Neuronal stem cell (in vitro differentiated cells): ENCODE results near the gene DHRS2.

Source experiments
- DNase-seq: peaks from one replicate; pipeline ENCODE4 v3.0.0-alpha.2; 2013; ENCODE audit warnings: low spot score
- H2AFZ ChIP-seq: one replicate; pipeline ENCODE4 v1.6.1; 2013; ENCODE audit warnings: mild to moderate bottlenecking, low read length, inconsistent platforms
- H2AK5ac ChIP-seq: 2 replicates; pipeline ENCODE4 v1.6.1; 2013; ENCODE audit warnings: low read depth, mild to moderate bottlenecking, inconsistent platforms, low read length, moderate library complexity, mixed read lengths
- H2BK120ac ChIP-seq: 2 replicates; pipeline ENCODE4 v1.6.1; 2013; ENCODE audit warnings: low read depth, mild to moderate bottlenecking, inconsistent platforms, low read length, moderate library complexity, mixed read lengths
- H2BK12ac ChIP-seq: one replicate; pipeline ENCODE4 v1.6.1; 2013; ENCODE audit warnings: low read length, inconsistent platforms
- H2BK15ac ChIP-seq: 2 replicates; pipeline ENCODE4 v1.6.1; 2013; ENCODE audit warnings: mild to moderate bottlenecking, low read length, inconsistent platforms, mixed read lengths
- H2BK5ac ChIP-seq: one replicate; pipeline ENCODE4 v1.6.1; 2013; ENCODE audit warnings: inconsistent platforms, mild to moderate bottlenecking, low read length, moderate library complexity
- H3K14ac ChIP-seq: one replicate; pipeline ENCODE4 v1.6.1; 2013; ENCODE audit warnings: low read length, inconsistent platforms
- H3K18ac ChIP-seq: 2 replicates; pipeline ENCODE4 v1.6.1; 2013; ENCODE audit warnings: low read length, inconsistent platforms
- H3K23ac ChIP-seq: 2 replicates; pipeline ENCODE4 v1.6.1; 2013; ENCODE audit warnings: low read depth, mild to moderate bottlenecking, mixed read lengths, low read length, inconsistent platforms; ENCODE audit not compliant: poor library complexity
- H3K27ac ChIP-seq: replicated peaks from 3 replicates; pipeline ENCODE4 v1.5.1; 2013; ENCODE audit warnings: low read length, inconsistent platforms
- H3K27me3 ChIP-seq, 3 experiments: 2 replicates each; pipeline ENCODE4 v1.6.1; 2013; ENCODE audit warnings: low read length in 3 of 3, mild to moderate bottlenecking in 2 of 3, inconsistent platforms in 1 of 3, low read depth in 1 of 3, mixed read lengths in 1 of 3, moderate library complexity in 1 of 3; ENCODE audit not compliant: control insufficient read depth in 3 of 3, insufficient read depth in 3 of 3
- H3K36me3 ChIP-seq, 2 donors: replicated peaks in 1 of 2; 2 replicates each; pipeline ENCODE4 v1.6.1; 2013; ENCODE audit warnings: low read length in 2 of 2; ENCODE audit not compliant: control insufficient read depth in 2 of 2, insufficient read depth in 2 of 2
- H3K4ac ChIP-seq: 2 replicates; pipeline ENCODE4 v1.6.1; 2013; ENCODE audit warnings: inconsistent platforms, mild to moderate bottlenecking, low read length, moderate library complexity
- H3K4me1 ChIP-seq, 2 donors: 1 replicate in 1 of 2; 2 replicates in 1 of 2; pipeline ENCODE4 v1.6.1; 2013; ENCODE audit warnings: low read length in 2 of 2, low read depth in 1 of 2; ENCODE audit not compliant: control insufficient read depth in 2 of 2, insufficient read depth in 1 of 2
- H3K4me2 ChIP-seq: one replicate; pipeline ENCODE4 v1.6.1; 2013; ENCODE audit warnings: mild to moderate bottlenecking, low read length, inconsistent platforms; ENCODE audit not compliant: insufficient read depth, poor library complexity, severe bottlenecking
- H3K4me3 ChIP-seq, 2 donors: 2 replicates each; pipeline ENCODE4 v1.5.1; 2013; ENCODE audit warnings: low read length in 2 of 2, mild to moderate bottlenecking in 2 of 2, inconsistent platforms in 1 of 2, moderate library complexity in 1 of 2
- H3K79me1 ChIP-seq: one replicate; pipeline ENCODE4 v1.6.1; 2013; ENCODE audit warnings: low read depth, mild to moderate bottlenecking, inconsistent platforms, low read length, moderate library complexity
- H3K9ac ChIP-seq: one replicate; pipeline ENCODE4 v1.6.1; 2013; ENCODE audit warnings: mild to moderate bottlenecking, low read depth, low read length, inconsistent platforms; ENCODE audit not compliant: poor library complexity
- H3K9me3 ChIP-seq, 2 donors: replicated peaks in 1 of 2; 2 replicates each; pipeline versions ENCODE3 to v1.6.1; 2013; ENCODE audit warnings: low read length in 2 of 2, mild to moderate bottlenecking in 2 of 2, inconsistent platforms in 1 of 2, low read depth in 1 of 2, mixed read lengths in 1 of 2, moderate library complexity in 1 of 2; ENCODE audit not compliant: control insufficient read depth in 2 of 2, insufficient read depth in 1 of 2
- H4K8ac ChIP-seq: one replicate; pipeline ENCODE4 v1.6.1; 2013; ENCODE audit warnings: low read depth, mild to moderate bottlenecking, inconsistent platforms, low read length, moderate library complexity
- H4K91ac ChIP-seq: one replicate; pipeline ENCODE4 v1.6.1; 2013; ENCODE audit warnings: low read length, low read depth, mild to moderate bottlenecking, inconsistent platforms; ENCODE audit not compliant: poor library complexity
- WGBS, 2 donors: extraction: QIAGEN DNeasy Blood & Tissue Kit; methylation state at CpG; one replicate each; pipeline ENCODE4 v1.1.7; 2013; ENCODE audit warnings: missing lambda C conversion rate in 2 of 2, mixed read lengths in 1 of 2; ENCODE audit not compliant: insufficient read length in 2 of 2, insufficient replicate concordance in 1 of 2; ENCODE audit errors: extremely low coverage in 2 of 2; 5-methylcytosine and 5-hydroxymethylcytosine counted together

Gene DHRS2

GRCh38 chr14:23663711-23664110 lies 27.5 kb downstream of the DHRS2 start:
- peaks cover 0 to 4% of the 10 kb centered on the region in 2 donors for H3K4me1 ChIP-seq
- H3K4me2 ChIP-seq = no peak overlapping the region
- H2BK15ac ChIP-seq = no peak overlapping the region
- DNase-seq = no peak
- no peak overlapping the region for H3K18ac ChIP-seq
- H4K8ac ChIP-seq = no peak overlapping the region
- no peak overlapping the region for H4K91ac ChIP-seq
- no peaks in the 10 kb centered on the region for H3K36me3 ChIP-seq
- peaks cover 0 to 4% (median 2%) of the 10 kb centered on the region in 3 experiments for H3K27me3 ChIP-seq
- H3K23ac ChIP-seq = no peak overlapping the region
- no peak overlapping the region for H2AFZ ChIP-seq
- H2BK12ac ChIP-seq = no peak overlapping the region
- no peaks in the 10 kb centered on the region for H3K9me3 ChIP-seq
- no peak overlapping the region for H3K4ac ChIP-seq
- H2AK5ac ChIP-seq = no peak overlapping the region
- H2BK120ac ChIP-seq = no peak overlapping the region
- no peak overlapping the region for H3K14ac ChIP-seq
- no peaks in the 10 kb centered on the region for H3K79me1 ChIP-seq
- no peak overlapping the region for H2BK5ac ChIP-seq
- no CpG with 5 or more reads among the region's 5 CpGs for WGBS, 2 donors
- no peak overlapping the region for H3K27ac ChIP-seq
- H3K4me3 ChIP-seq = no peak overlapping the region
- H3K9ac ChIP-seq = no peak overlapping the region

- DNase-seq = no peak
- H2BK120ac ChIP-seq = no peak overlapping the region
- H2AFZ ChIP-seq = no peak overlapping the region
- H3K4me3 ChIP-seq = no peak overlapping the region
- WGBS, 2 donors = no CpG with 5 or more reads among the region's 5 CpGs
- peaks cover 0 to 4% (median 2%) of the 10 kb centered on the region in 3 experiments for H3K27me3 ChIP-seq
- H3K18ac ChIP-seq = no peak overlapping the region
- no peaks in the 10 kb centered on the region for H3K36me3 ChIP-seq
- H3K4me1 ChIP-seq = peaks cover 0 to 4% of the 10 kb centered on the region in 2 donors
- H3K9me3 ChIP-seq = no peaks in the 10 kb centered on the region
- H3K27ac ChIP-seq = no peak overlapping the region
- H3K4ac ChIP-seq = no peak overlapping the region
- H3K4me2 ChIP-seq = no peak overlapping the region
- H2AK5ac ChIP-seq = no peak overlapping the region
- H2BK5ac ChIP-seq = no peak overlapping the region
- no peak overlapping the region for H2BK12ac ChIP-seq
- H4K91ac ChIP-seq = no peak overlapping the region
- no peak overlapping the region for H3K23ac ChIP-seq
- H3K14ac ChIP-seq = no peak overlapping the region
- no peak overlapping the region for H4K8ac ChIP-seq
- H2BK15ac ChIP-seq = no peak overlapping the region
- no peaks in the 10 kb centered on the region for H3K79me1 ChIP-seq
- no peak overlapping the region for H3K9ac ChIP-seq
These were observed 28.2 kb downstream of the DHRS2 start for GRCh38 chr14:23664207-23664885.

GRCh38 chr14:23665302-23666016 lies 29.3 kb downstream of the DHRS2 start:
- no peak overlapping the region for H3K4me2 ChIP-seq
- no peaks in the 10 kb centered on the region for H3K36me3 ChIP-seq
- DNase-seq = no peak
- no peaks in the 10 kb centered on the region for H3K79me1 ChIP-seq
- H3K4ac ChIP-seq = no peak overlapping the region
- no peak overlapping the region for H2AFZ ChIP-seq
- H4K8ac ChIP-seq = no peak overlapping the region
- H3K27ac ChIP-seq = no peak overlapping the region
- H3K18ac ChIP-seq = no peak overlapping the region
- H3K27me3 ChIP-seq = peaks cover 0 to 4% (median 2%) of the 10 kb centered on the region in 3 experiments
- H3K9me3 ChIP-seq = no peaks in the 10 kb centered on the region
- H2BK12ac ChIP-seq = no peak overlapping the region
- no CpG with 5 or more reads among the region's 4 CpGs for WGBS, 2 donors
- H2AK5ac ChIP-seq = no peak overlapping the region
- no peak overlapping the region for H3K9ac ChIP-seq
- no peak overlapping the region for H3K14ac ChIP-seq
- H2BK120ac ChIP-seq = no peak overlapping the region
- no peak overlapping the region for H3K23ac ChIP-seq
- no peak overlapping the region for H2BK15ac ChIP-seq
- H2BK5ac ChIP-seq = no peak overlapping the region
- H4K91ac ChIP-seq = no peak overlapping the region
- no peak overlapping the region for H3K4me3 ChIP-seq
- H3K4me1 ChIP-seq = peaks cover 0 to 1% of the 10 kb centered on the region in 2 donors

- H3K27ac ChIP-seq = no peak overlapping the region
- H2BK15ac ChIP-seq = no peak overlapping the region
- no peak overlapping the region for H3K4me3 ChIP-seq
- no peak overlapping the region for H2BK120ac ChIP-seq
- H3K4ac ChIP-seq = no peak overlapping the region
- no peak overlapping the region for H2AK5ac ChIP-seq
- DNase-seq = no peak
- H3K4me2 ChIP-seq = no peak overlapping the region
- H3K23ac ChIP-seq = no peak overlapping the region
- no peak overlapping the region for H2AFZ ChIP-seq
- H3K9ac ChIP-seq = no peak overlapping the region
- no peak overlapping the region for H2BK12ac ChIP-seq
- no peaks in the 10 kb centered on the region for H3K9me3 ChIP-seq
- peaks cover 0 to 2% (median 0%) of the 10 kb centered on the region in 3 experiments for H3K27me3 ChIP-seq
- no peak overlapping the region for H3K18ac ChIP-seq
- no peak overlapping the region for H4K91ac ChIP-seq
- H3K4me1 ChIP-seq = peaks cover 0 to 4% of the 10 kb centered on the region in 2 donors
- H3K79me1 ChIP-seq = no peaks in the 10 kb centered on the region
- H2BK5ac ChIP-seq = no peak overlapping the region
- H4K8ac ChIP-seq = no peak overlapping the region
- no peaks in the 10 kb centered on the region for H3K36me3 ChIP-seq
- no peak overlapping the region for H3K14ac ChIP-seq
- WGBS, 2 donors = no CpG with 5 or more reads among the region's 3 CpGs
These were observed 31.0 kb downstream of the DHRS2 start for GRCh38 chr14:23667134-23667533.
